ENCODE measurements around the gene UBE2M.
A peak's percentile ranks its signal among the peaks of the same experiment; 100 is the strongest.
"Not testable (repeated sequence)": the region's sequence is repeated elsewhere in the genome, so short reads cannot be mapped to it uniquely, and the experiment has no call there.

UBE2M gene

GRCh38 chr19:58545286-58546018 lies 13.0 kb downstream of the UBE2M start:
- no peak for DNase-seq (ENCODE audit: low read depth, low spot score)
- peak overlapping the region; percentile 95 for H3K27ac ChIP-seq

GRCh38 chr19:58544591-58545285 lies 13.7 kb downstream of the UBE2M start:
- H3K27ac ChIP-seq = peak overlapping the region; percentile 95
- DNase-seq (ENCODE audit: low read depth, low spot score) = no peak

- peak within 1 kb of the TSS; percentile 95 for H3K27ac ChIP-seq
- DNase-seq (ENCODE audit: low read depth, low spot score) = peak; percentile 91
Measured at GRCh38 chr19:58543826-58544590, 14.4 kb downstream of the UBE2M start, which contains the start of gene TRIM28. TRIM28 (plus strand) TSS chr19:58544064; CDS start chr19:58544758, 694 bp downstream.

GRCh38 chr19:58542641-58543372 lies 15.6 kb downstream of the UBE2M start:
- peak overlapping the region; percentile 95 for H3K27ac ChIP-seq
- DNase-seq (ENCODE audit: low read depth, low spot score) = not testable (repeated sequence)

- not testable (repeated sequence) for DNase-seq (ENCODE audit: low read depth, low spot score); H3K27ac ChIP-seq
Measured at GRCh38 chr19:58539169-58539559, 19.2 kb downstream of the UBE2M start.

- no peak overlapping the region for H3K27ac ChIP-seq
- no peak for DNase-seq (ENCODE audit: low read depth, low spot score)
Measured at GRCh38 chr19:58538257-58539168, 19.9 kb downstream of the UBE2M start.

GRCh38 chr19:58536852-58537798 lies 21.3 kb downstream of the UBE2M start:
- no peak for DNase-seq (ENCODE audit: low read depth, low spot score)
- no peak overlapping the region for H3K27ac ChIP-seq

- H3K27ac ChIP-seq = no peak overlapping the region
- DNase-seq (ENCODE audit: low read depth, low spot score) = no peak
Measured at GRCh38 chr19:58535857-58536256, 22.6 kb downstream of the UBE2M start.

- H3K27ac ChIP-seq = no peak overlapping the region
- DNase-seq (ENCODE audit: low read depth, low spot score) = no peak
Measured at GRCh38 chr19:58531034-58531840, 27.2 kb downstream of the UBE2M start.

GRCh38 chr19:58529405-58529804 lies 29.0 kb downstream of the UBE2M start:
- DNase-seq (ENCODE audit: low read depth, low spot score) = no peak
- H3K27ac ChIP-seq = no peak overlapping the region

- DNase-seq (ENCODE audit: low read depth, low spot score) = no peak
- H3K27ac ChIP-seq = no peak overlapping the region
Measured at GRCh38 chr19:58522709-58523108, 35.7 kb downstream of the UBE2M start.

GRCh38 chr19:58521651-58522050 lies 36.8 kb downstream of the UBE2M start:
- peak overlapping the region; percentile 95 for H3K27ac ChIP-seq
- DNase-seq (ENCODE audit: low read depth, low spot score) = no peak

- DNase-seq (ENCODE audit: low read depth, low spot score) = no peak
- H3K27ac ChIP-seq = peak overlapping the region; percentile 95
Measured at GRCh38 chr19:58520257-58520599, 38.2 kb downstream of the UBE2M start.

GRCh38 chr19:58519355-58520256 lies 38.8 kb downstream of the UBE2M start, which contains the start of gene ZBTB45:
ZBTB45 (minus strand) TSS chr19:58519810; CDS start chr19:58517673, 2,137 bp downstream.
- peak within 1 kb of the TSS; percentile 95 for H3K27ac ChIP-seq
- DNase-seq (ENCODE audit: low read depth, low spot score) = peak; percentile 84

- DNase-seq (ENCODE audit: low read depth, low spot score) = no peak
- H3K27ac ChIP-seq = peak overlapping the region; percentile 95
Measured at GRCh38 chr19:58519087-58519354, 39.4 kb downstream of the UBE2M start.

- no peak for DNase-seq (ENCODE audit: low read depth, low spot score)
- H3K27ac ChIP-seq = peak overlapping the region; percentile 95
Measured at GRCh38 chr19:58518256-58519086, 39.9 kb downstream of the UBE2M start.

Measured in epithelial cell of prostate (primary cell).